ENCODE data around the gene PRAMEF9.
"Not testable (repeated sequence)": the region's sequence is repeated elsewhere in the genome, so short reads cannot be mapped to it uniquely, and the experiment has no call there.

PRAMEF9 gene

DNA sequence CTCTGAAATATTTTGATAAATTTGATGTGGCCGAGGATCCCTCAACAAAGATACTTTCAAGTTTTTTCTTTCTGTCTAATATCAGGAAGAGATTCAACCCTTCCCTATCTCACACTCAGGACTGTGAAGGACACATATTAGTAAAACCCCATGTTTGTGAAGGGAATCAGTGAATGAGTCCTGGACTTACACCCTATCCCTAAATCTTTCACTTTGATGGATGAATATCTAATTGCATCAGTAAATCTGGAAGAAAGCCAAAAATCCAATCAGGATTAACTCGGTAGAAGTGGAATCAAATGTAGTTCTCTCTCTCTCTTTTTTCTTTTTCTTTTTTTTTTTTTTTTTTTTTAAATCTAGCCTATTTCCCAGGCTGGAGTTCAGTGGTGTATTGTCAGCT is at the start of gene PRAMEF9:
TSS of gene PRAMEF9 (plus strand) at position 301 of the 400 bp plus-strand sequence. CDS start 3,433 bp downstream, outside the sequence.
- DNase-seq (ENCODE audit: low spot score), result not testable (repeated sequence)

DNA sequence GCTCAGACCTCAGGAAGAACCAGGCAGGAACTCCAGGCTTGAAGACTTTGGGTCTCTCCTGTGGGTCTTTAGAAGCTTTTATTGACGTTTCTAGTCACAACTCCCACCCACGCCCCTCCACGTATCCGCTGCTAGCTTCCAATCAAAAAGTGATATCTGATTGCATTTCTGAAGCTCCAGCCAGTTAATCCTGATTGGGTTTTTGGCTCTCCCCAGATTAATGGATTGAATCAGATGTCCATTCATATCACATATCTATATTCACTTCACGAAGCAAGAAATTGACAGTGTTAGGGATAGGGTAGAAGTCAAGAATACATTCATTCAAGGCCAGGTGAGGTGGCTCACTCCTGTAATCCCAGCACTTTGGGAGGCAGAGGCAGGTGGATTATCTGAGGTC is 15.7 kb upstream of the PRAMEF9 start, which contains the start of gene PRAMEF26:
TSS of gene PRAMEF26 (minus strand) at position 101 of the 400 bp plus-strand sequence. CDS start 2,914 bp downstream, outside the sequence.
- DNase-seq (ENCODE audit: low spot score), result not testable (repeated sequence)

DNA sequence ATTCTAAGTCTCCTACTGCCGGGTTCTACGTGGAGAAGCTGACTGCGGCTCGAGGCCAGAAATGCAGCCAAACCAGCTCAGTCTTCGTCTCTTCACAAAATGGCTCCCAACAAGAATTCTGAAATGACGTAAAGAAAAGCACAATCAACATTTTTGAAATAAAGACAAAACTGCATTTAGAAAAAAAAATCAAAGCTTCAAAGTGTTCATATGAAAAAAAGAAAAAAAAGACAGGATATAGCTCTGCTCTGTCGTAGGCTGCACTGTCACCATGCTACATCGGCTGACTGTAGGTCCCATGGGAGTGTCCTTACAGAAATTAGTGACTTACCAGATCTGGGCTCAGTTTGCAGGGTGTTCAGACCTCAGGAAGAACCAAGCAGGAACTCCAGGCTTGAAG is 6.1 kb upstream of the PRAMEF9 start, which contains the start of gene HNRNPCL4:
TSS of gene HNRNPCL4 (minus strand) at position 101 of the 400 bp plus-strand sequence. CDS start 164 bp downstream, outside the sequence.
- DNase-seq (ENCODE audit: low spot score), result not testable (repeated sequence)

DNA sequence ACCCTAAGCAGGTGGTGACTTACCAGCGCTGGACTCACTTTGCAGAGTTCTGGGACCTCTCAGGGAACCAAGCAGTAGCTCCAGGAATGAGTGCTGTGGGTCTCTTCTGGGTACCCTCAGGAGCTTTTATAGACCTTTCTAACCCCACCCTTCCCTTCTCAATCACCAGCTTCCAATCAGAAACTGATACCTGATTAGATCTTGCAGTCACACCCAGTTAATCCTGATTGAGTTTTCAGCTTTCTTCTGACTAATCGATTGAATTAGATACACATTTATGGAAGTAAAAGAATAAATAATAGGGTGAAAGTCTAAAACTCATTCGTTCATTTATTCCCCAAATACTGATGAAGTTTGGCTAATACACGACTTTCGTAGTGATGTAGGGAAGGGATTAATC is 29.7 kb downstream of the PRAMEF9 start, which contains the start of gene PRAMEF13:
TSS of gene PRAMEF13 (minus strand) at position 101 of the 400 bp plus-strand sequence. CDS start 1,820 bp downstream, outside the sequence.
- not testable (repeated sequence) for DNase-seq (ENCODE audit: low spot score)

DNA sequence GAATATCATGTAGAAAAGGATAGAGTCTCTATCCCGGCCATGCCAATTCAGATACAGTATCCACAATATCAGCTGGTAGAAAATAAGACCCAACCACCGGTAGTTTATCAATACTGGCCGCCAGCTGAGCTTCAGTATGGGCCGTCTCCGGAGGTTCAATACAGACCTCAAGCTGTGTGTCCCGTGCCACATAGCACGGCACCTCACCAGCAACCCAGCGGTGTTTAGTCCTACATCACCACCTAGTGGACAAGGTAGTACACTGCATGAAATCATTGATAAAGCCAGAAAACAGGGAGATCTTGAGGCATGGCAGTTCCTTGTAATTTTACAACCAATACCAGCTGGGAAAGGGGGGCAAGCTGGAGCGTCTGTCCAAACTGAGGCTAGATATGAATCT is 37.1 kb downstream of the PRAMEF9 start:
- not testable (repeated sequence) for DNase-seq (ENCODE audit: low spot score)

DNA sequence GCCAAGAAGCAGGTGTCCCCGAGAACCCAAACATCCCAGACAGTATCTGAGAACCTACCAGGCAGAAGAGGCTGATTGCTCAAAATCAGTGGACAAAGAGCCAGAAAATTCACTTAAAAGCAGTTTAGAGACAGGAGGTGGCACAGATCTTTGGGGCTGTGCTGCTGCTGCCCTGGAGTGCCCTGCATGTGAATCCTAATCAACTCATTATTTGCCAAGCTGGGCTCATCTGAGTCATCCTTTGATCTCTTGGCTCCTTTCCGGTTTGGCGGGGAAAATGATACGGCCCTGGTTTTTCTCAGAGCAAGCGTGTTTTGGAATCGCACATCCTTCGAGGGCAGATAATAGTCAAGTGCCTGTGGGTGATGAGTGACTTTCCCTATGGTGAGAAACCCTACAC is 45.0 kb downstream of the PRAMEF9 start:
- not testable (repeated sequence) for DNase-seq (ENCODE audit: low spot score)

DNA sequence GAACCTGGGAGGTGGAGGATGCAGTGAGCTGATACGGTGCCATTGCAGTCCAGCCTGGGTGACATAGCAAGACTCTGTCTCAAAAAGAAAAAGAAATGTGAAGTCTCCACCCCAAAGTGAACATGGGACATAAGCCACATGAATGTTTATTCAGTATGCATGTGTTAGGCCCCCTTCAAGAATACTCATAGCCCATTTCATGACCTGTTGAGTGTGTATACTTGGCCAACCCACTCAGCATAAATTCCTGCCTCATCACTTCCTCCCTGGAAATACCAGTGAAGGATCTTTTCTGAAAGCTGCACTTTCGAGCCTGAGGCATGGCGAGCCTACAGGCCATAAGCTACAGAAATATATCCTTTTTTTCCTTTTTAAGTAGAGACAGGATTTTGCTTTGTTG is 47.6 kb downstream of the PRAMEF9 start:
- DNase-seq (ENCODE audit: low spot score), result not testable (repeated sequence)

DNA sequence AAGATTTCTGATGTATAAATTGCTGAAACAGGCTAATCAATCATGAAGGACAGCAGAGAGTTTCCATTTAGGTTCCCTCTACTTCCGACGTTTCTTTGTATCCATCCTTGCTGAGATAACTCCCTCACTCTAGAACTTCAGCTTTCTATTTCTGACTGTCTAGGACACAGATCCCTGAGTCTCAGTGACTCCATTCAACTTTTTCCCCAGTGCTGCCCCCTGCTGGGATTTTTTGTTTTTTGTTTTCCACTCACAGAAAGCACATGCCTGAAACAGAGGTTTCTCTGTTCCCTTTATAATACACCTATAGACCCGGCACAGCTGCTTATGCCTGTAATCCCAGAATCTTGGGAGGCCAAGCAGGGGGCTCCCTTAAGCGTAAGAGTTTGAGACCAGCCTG is 51.1 kb downstream of the PRAMEF9 start:
- not testable (repeated sequence) for DNase-seq (ENCODE audit: low spot score)

DNA sequence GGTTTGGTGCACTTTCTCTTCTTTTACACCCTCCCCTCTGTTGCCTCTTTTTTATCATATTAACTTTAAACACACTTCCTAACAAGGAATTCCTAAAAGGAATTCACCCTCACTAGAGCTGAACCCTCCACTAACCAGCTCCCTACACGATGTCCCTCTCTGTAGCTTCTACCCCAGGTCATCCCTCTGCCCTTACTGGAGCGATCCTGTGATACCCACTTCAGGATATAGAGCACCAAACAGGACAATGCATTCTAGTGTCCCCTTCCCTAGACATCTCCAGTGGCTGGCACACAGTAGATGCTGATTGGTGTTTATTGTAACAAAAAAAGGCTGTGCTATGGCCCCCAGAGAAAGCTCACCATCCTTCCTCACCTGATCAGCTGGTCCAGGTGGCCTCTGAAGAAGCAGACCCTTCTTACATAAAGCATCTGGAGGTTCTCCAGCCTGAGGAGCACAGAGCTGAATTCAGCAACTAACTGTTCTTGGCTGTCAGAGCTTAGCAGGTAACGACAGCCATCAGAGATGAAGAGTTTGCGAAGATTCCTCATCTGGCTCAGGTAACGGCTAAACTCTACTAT is 52.9 kb downstream of the PRAMEF9 start:
- no peak for DNase-seq (ENCODE audit: low spot score)

DNA sequence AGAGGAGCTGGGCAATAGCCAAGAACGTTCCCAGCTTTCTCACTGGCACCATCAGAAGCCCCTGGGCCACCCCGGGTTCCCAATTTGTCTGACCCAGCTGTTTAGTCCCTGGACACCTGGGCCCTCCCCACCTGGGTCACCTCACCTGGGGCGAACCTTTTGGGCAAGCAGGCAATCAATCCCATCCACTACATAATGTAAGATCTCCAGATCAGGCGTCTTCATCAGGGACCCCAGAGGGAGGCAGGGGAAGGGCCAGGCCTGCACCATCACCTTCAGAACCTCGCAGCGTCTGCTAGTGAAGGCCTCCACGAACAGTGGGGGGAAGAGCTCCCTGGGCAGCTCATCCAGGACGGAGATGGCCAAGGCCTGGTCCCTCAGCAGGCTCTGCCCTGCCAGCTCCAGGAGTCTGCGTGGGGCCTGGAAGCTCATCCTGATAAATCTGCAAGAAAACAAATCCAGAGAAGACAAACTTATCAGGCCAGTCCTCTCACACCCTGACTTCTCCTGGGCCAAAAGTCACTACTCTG is 54.1 kb downstream of the PRAMEF9 start, which contains the start of gene PRAMEF18:
TSS of gene PRAMEF18 (minus strand) at position 480 of the 530 bp plus-strand sequence. CDS start at position 432, 48 bp downstream.
- DNase-seq (ENCODE audit: low spot score), result not testable (repeated sequence)

DNA sequence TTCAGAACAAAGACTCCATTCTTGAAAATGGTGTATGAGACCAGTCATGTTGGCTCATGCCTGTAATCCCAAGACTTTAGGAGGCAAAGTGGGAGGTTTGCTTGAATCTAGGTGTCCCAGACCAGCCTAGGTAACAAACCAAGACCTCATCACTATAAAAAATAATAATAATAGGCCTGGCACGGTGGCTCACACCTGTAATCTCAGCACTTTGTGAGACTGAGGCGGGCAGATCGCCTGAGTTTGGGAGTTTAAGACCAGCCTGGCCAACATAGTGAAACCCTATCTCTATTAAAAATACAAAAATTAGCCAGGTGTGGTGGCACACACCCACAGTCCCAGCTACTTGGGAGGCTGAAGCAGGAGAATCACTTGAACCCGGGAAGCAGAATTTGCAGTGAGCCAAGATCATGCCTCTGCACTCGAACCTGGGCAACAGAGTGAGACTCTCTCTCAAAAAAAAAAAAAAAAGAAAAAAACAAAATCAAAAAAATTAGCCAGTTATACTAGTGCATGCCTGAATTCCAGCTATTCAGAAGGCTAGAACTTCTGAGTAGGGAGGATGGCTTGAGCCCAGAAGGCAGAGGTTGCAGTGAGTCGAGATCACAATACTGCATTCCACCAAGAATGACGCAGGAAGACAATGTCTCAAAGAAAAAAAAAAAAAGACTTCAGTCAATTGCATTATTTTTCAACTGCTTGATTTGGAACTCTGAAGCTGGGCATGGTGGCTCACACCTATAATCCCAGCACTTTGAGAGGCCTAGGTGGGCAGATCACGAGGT is 55.8 kb downstream of the PRAMEF9 start:
- DNase-seq (ENCODE audit: low spot score), result not testable (repeated sequence)

DNA sequence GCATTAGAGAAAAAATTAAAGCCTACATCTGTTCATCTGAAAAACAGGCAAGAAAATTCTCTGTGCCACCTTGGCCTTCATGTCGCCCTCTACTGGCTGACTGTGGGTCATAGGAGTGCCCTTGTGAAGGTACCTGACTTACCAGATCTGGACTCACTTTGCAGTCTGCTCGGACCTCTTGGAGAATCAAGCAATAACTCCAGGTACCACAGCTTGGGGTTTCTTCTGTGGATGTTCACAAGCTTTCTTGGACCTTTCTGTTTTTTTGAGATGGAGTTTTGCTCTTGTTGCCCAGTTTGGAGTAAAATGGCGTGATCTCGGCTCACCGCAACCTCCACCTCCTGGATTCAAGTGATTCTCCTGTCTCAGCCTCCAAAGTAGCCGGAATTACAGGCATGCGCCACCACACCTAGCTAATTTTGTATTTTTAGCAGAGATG is 56.7 kb downstream of the PRAMEF9 start:
- no peak for DNase-seq (ENCODE audit: low spot score)

All from iPS-NIHi11 (cell line).